ENCODE data around the gene NDUFAF4. TPM values are rescaled to one million over a fixed set of nuclear protein-coding genes. Genes with fewer than 3 reads are reported as not detected.

NDUFAF4 gene
- total RNA-seq, 6 donors from 2014 or later, result 12.3 to 24.5 (median 17.4) TPM

DNA sequence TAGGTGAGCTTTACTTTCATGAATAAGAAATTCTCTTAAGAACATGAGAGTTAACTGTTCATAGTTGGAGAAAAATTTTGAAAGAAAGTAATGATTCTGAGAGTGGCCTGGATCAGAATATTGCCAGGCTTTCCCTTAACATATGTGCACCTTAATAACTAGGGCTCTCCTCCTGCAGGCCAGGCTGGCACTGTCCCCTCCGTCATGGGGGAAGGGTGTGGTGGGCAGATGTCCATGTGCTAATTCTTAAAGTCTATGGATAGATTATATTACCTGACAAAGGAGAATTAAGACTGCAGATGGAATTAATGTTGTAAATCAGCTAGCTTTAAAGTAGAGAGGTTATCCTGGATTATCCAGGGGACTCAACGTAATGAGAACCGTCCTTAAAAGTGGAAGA, 15.9 kb upstream of the NDUFAF4 start:
- H3K36me3 ChIP-seq, result no peaks in the 10 kb centered on the region
- no peak for ATAC-seq (ENCODE audit: low FRiP score in 2 of 2)
- no peaks in the 10 kb centered on the region for H3K4me1 ChIP-seq
- WGBS, 2 donors, result 69 to 87% methylated on average over 3 of the region's 3 CpGs
- H3K9me3 ChIP-seq, result no peaks in the 10 kb centered on the region
- no peak overlapping the region for H3K4me3 ChIP-seq
- H3K27me3 ChIP-seq, result no peaks in the 10 kb centered on the region
- no peak for DNase-seq
- no peak overlapping the region for H3K27ac ChIP-seq
- TF ChIP-seq, protein P1, sequence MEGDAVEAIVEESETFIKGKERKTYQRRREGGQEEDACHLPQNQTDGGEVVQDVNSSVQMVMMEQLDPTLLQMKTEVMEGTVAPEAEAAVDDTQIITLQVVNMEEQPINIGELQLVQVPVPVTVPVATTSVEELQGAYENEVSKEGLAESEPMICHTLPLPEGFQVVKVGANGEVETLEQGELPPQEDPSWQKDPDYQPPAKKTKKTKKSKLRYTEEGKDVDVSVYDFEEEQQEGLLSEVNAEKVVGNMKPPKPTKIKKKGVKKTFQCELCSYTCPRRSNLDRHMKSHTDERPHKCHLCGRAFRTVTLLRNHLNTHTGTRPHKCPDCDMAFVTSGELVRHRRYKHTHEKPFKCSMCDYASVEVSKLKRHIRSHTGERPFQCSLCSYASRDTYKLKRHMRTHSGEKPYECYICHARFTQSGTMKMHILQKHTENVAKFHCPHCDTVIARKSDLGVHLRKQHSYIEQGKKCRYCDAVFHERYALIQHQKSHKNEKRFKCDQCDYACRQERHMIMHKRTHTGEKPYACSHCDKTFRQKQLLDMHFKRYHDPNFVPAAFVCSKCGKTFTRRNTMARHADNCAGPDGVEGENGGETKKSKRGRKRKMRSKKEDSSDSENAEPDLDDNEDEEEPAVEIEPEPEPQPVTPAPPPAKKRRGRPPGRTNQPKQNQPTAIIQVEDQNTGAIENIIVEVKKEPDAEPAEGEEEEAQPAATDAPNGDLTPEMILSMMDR (IDR thresholded peaks at IDR 0.05), result no peak
- no peak for TF ChIP-seq EP300 (IDR thresholded peaks at IDR 0.05)
- no peak for TF ChIP-seq POLR2A (IDR thresholded peaks at IDR 0.05)
- no peak for TF ChIP-seq POLR2AphosphoS5 (IDR thresholded peaks at IDR 0.05)

DNA sequence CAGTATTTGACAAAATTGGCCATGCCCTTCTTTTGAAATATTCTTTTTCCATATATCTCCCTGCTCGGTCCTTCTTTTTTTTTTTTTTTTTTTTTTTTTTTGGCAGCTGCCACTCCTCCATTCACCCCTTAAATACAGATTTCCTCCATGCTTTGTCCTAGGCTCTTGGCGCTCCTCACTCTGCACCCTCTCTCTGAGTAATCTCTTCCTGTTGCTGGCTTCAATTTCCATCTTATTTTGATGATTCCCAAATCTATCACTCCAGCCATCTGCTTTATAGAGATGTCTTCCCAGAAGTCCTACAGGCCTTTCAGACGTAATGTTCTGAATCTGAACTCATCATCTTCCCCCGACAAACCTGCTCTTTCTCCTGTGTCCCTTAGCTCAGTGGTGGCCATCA, 14.1 kb upstream of the NDUFAF4 start:
- WGBS, 2 donors, result 78 to 81% methylated on average over 4 of the region's 4 CpGs
- Histone ChIP-seq H3K27ac (no peak overlapping the region), H3K4me1 (no peaks in the 10 kb centered on the region), H3K4me3 (no peak overlapping the region), H3K27me3 (no peaks in the 10 kb centered on the region), H3K9me3 (no peaks in the 10 kb centered on the region), H3K36me3 (no peaks in the 10 kb centered on the region)
- TF ChIP-seq EP300 (IDR thresholded peaks at IDR 0.05), result no peak
- no peak for TF ChIP-seq POLR2A (IDR thresholded peaks at IDR 0.05)
- TF ChIP-seq POLR2AphosphoS5 (IDR thresholded peaks at IDR 0.05), result no peak
- TF ChIP-seq, protein P1 (IDR thresholded peaks at IDR 0.05), result no peak
- DNase-seq (no peak), ATAC-seq (ENCODE audit: low FRiP score in 2 of 2) (no peak)

- 72 to 83% methylated on average over 3 of the region's 3 CpGs for WGBS, 2 donors
- Histone ChIP-seq H3K4me1 (no peaks in the 10 kb centered on the region), H3K4me3 (no peak overlapping the region), H3K27me3 (no peaks in the 10 kb centered on the region), H3K9me3 (no peaks in the 10 kb centered on the region), H3K27ac (no peak overlapping the region), H3K36me3 (no peaks in the 10 kb centered on the region)
- no peak for TF ChIP-seq POLR2AphosphoS5 (IDR thresholded peaks at IDR 0.05)
- no peak for TF ChIP-seq EP300 (IDR thresholded peaks at IDR 0.05)
- TF ChIP-seq, protein P1 (IDR thresholded peaks at IDR 0.05), result no peak
- no peak for TF ChIP-seq POLR2A (IDR thresholded peaks at IDR 0.05)
- no peak for ATAC-seq (ENCODE audit: low FRiP score in 2 of 2)
- DNase-seq, result no peak
Observed at GRCh38 chr6:96911171-96911570, 13.5 kb upstream of the NDUFAF4 start.

DNA sequence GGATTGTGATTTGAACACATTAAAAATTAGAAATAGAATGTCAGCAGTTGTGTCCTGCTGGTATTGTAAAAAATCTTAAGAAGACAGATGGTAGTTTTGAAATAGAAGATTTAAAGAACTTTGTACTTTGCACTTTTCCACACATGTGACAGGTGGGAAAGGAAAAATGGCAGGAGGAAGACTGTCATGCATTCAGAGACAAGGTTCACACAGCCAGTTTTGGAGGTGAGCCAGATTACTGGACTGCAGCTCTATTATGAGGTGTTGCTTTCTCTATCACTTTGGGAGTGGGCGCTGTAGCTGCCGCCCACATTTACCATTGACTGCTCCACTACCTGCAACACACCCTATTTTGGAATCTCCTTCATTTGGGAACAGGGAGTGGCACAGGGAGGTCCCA, 12.1 kb upstream of the NDUFAF4 start:
- Histone ChIP-seq H3K4me1 (no peaks in the 10 kb centered on the region), H3K27me3 (no peaks in the 10 kb centered on the region), H3K27ac (no peak overlapping the region), H3K36me3 (no peaks in the 10 kb centered on the region), H3K9me3 (no peaks in the 10 kb centered on the region), H3K4me3 (no peak overlapping the region)
- ATAC-seq (ENCODE audit: low FRiP score in 2 of 2) (no peak), DNase-seq (no peak)
- WGBS, 2 donors, result 65 to 88% methylated on average over 2 of the region's 2 CpGs
- TF ChIP-seq EP300 (IDR thresholded peaks at IDR 0.05) (no peak), POLR2A (IDR thresholded peaks at IDR 0.05) (no peak), POLR2AphosphoS5 (IDR thresholded peaks at IDR 0.05) (no peak)
- TF ChIP-seq, protein P1 (IDR thresholded peaks at IDR 0.05), result no peak

GRCh38 chr6:96907498-96907897, 9.8 kb upstream of the NDUFAF4 start:
- 53 to 76% methylated on average over 2 of the region's 2 CpGs for WGBS, 2 donors
- DNase-seq (no peak), ATAC-seq (ENCODE audit: low FRiP score in 2 of 2) (no peak)

More at GRCh38 chr6:96907498-96907897, 9.8 kb upstream of the NDUFAF4 start:
- Histone ChIP-seq H3K4me1 (no peaks in the 10 kb centered on the region), H3K27me3 (no peaks in the 10 kb centered on the region), H3K36me3 (no peaks in the 10 kb centered on the region), H3K4me3 (no peak overlapping the region), H3K27ac (no peak overlapping the region), H3K9me3 (no peaks in the 10 kb centered on the region)
- TF ChIP-seq, protein P1 (IDR thresholded peaks at IDR 0.05), result no peak
- TF ChIP-seq POLR2AphosphoS5 (IDR thresholded peaks at IDR 0.05), result no peak
- TF ChIP-seq POLR2A (IDR thresholded peaks at IDR 0.05), result no peak
- TF ChIP-seq EP300 (IDR thresholded peaks at IDR 0.05), result no peak
